PFSK-1 (cell line): ENCODE data around the gene TNFSF13B.

Experiments used
- FOXP2 ChIP-seq: optimal IDR thresholded peaks from 2 replicates; pipeline ENCODE3; 2011; ENCODE audit warnings: borderline replicate concordance, control low read depth, inconsistent platforms; ENCODE audit not compliant: insufficient read depth; ENCODE audit errors: extremely low read length, extremely low read depth
- POLR2AphosphoS5 ChIP-seq: IDR thresholded peaks from 2 replicates; pipeline ENCODE4 v1.6.1; 2012; ENCODE audit warnings: low read depth, mild to moderate bottlenecking, control low read depth, low read length, moderate library complexity
- SIN3A ChIP-seq: IDR thresholded peaks from 2 replicates; pipeline ENCODE4 v1.6.1; 2012; ENCODE audit warnings: mild to moderate bottlenecking, low read length, moderate library complexity, borderline replicate concordance; ENCODE audit not compliant: insufficient read depth
- TAF1 ChIP-seq: IDR thresholded peaks from 2 replicates; pipeline ENCODE4 v1.6.1; 2012; ENCODE audit warnings: low read length, control low read depth, borderline replicate concordance; ENCODE audit not compliant: insufficient read depth
- TF ChIP-seq, protein P1 (sequence below), 2 experiments: IDR thresholded peaks; 2 replicates each; pipeline versions ENCODE4 v1.6.1 to v1.8.0; 2011 to 2012; ENCODE audit warnings: low read depth in 2 of 2, low read length in 2 of 2, control low read depth in 1 of 2, inconsistent platforms in 1 of 2, mild to moderate bottlenecking in 1 of 2, moderate library complexity in 1 of 2; ENCODE audit not compliant: insufficient read depth in 1 of 2

TNFSF13B gene

GRCh38 chr13:108342369-108343289 is 73.1 kb downstream of the TNFSF13B start:
- no peak for TF ChIP-seq SIN3A
- no peak for TF ChIP-seq FOXP2

GRCh38 chr13:108345016-108345415 is 75.5 kb downstream of the TNFSF13B start:
- TF ChIP-seq FOXP2 (no peak), SIN3A (no peak), POLR2AphosphoS5 (no peak), TAF1 (no peak)
- TF ChIP-seq, protein P1, sequence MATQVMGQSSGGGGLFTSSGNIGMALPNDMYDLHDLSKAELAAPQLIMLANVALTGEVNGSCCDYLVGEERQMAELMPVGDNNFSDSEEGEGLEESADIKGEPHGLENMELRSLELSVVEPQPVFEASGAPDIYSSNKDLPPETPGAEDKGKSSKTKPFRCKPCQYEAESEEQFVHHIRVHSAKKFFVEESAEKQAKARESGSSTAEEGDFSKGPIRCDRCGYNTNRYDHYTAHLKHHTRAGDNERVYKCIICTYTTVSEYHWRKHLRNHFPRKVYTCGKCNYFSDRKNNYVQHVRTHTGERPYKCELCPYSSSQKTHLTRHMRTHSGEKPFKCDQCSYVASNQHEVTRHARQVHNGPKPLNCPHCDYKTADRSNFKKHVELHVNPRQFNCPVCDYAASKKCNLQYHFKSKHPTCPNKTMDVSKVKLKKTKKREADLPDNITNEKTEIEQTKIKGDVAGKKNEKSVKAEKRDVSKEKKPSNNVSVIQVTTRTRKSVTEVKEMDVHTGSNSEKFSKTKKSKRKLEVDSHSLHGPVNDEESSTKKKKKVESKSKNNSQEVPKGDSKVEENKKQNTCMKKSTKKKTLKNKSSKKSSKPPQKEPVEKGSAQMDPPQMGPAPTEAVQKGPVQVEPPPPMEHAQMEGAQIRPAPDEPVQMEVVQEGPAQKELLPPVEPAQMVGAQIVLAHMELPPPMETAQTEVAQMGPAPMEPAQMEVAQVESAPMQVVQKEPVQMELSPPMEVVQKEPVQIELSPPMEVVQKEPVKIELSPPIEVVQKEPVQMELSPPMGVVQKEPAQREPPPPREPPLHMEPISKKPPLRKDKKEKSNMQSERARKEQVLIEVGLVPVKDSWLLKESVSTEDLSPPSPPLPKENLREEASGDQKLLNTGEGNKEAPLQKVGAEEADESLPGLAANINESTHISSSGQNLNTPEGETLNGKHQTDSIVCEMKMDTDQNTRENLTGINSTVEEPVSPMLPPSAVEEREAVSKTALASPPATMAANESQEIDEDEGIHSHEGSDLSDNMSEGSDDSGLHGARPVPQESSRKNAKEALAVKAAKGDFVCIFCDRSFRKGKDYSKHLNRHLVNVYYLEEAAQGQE (IDR thresholded peaks at IDR 0.05; ENCODE audit: insufficient read depth in 1 of 2, low read depth in 2 of 2, low read length in 2 of 2) = no peak

DNA sequence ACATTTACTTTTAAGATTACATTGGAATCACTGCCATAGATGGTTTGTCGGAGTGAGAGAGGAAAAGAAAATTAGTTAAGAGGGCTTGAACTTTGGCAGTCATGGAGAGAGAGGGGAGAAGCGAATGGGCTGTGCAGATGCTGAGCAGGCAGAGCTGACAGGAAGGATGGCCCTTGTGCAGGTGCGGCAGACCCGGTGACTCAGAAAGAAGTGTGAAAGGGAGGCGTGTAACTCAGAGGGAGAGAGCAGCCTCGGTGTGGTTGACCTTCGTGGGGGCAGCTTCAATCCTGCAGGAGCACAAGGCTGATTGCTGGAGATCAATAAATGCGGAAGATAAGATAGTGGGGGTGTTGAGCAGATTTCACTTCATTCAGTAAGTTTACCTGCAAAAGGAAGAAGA is 76.9 kb downstream of the TNFSF13B start:
- TF ChIP-seq SIN3A = no peak
- TF ChIP-seq, protein P1 (IDR thresholded peaks at IDR 0.05; ENCODE audit: insufficient read depth in 1 of 2, low read depth in 2 of 2, low read length in 2 of 2) = no peak
- TF ChIP-seq POLR2AphosphoS5 = no peak

- no peak for TF ChIP-seq SIN3A
- no peak for TF ChIP-seq TAF1
Measured at GRCh38 chr13:108349269-108349668, 79.8 kb downstream of the TNFSF13B start.

DNA sequence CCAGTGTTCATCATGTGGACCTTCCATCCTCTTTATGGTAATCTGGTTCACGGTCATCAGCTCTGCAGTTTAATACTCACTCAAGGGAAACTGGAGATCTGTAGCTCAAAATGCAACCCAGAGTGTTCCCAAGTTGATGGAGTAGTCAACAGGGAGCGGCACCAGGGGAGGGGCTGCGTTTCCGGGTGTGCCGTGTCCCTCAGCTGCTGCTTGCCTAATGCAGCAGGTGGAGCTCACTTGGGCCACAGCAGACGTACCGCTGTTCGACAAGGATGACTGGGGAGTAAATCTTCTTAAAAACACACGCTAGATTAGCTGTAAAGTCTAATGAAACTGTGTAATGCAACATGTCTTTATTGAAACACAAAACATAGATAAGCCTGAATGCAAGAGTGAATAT is 81.1 kb downstream of the TNFSF13B start:
- TF ChIP-seq TAF1 (no peak), FOXP2 (no peak), SIN3A (no peak), POLR2AphosphoS5 (no peak)
- TF ChIP-seq, protein P1 (IDR thresholded peaks at IDR 0.05; ENCODE audit: insufficient read depth in 1 of 2, low read depth in 2 of 2, low read length in 2 of 2) = no peak

DNA sequence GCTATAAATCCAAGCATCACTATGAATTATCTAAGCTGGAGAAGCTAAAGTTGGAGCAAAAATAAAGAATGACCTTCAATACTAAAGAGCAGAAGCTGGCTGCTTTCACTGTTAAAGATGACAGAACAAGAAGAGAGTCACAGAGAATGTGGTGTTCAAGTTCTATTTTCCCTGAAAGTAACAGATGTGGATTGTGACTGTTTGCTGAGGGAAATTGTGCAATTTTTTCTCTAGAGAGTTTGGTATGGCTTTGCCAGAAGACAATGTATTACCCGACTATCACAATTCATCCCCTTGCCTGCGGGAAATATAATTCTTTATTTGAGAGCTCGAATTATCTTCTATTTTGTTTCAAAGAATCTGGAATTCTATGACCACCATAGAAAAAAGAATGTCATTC is 83.1 kb downstream of the TNFSF13B start:
- TF ChIP-seq FOXP2 (no peak), TAF1 (no peak), SIN3A (no peak), POLR2AphosphoS5 (no peak)
- TF ChIP-seq, protein P1 (IDR thresholded peaks at IDR 0.05; ENCODE audit: insufficient read depth in 1 of 2, low read depth in 2 of 2, low read length in 2 of 2) = no peak
